Measurements from ENCODE around the gene ZMIZ1. TPM values are rescaled to one million over a fixed set of nuclear protein-coding genes. Genes with fewer than 3 reads are reported as not detected.
A peak's percentile ranks its signal among the peaks of the same experiment; 100 is the strongest.

ZMIZ1 gene
- total RNA-seq, 2 experiments from 2014 or later: 27.3 to 28.2 TPM

GRCh38 chr10:79065091-79065551 is 3.6 kb upstream of the ZMIZ1 start:
- Mint-ChIP-seq H3K27me3 (no peaks in the 10 kb centered on the region), H3K9me3 (no peaks in the 10 kb centered on the region), H3K4me1 (peaks cover 23% of the 10 kb centered on the region), H3K36me3 (no peaks in the 10 kb centered on the region), H3K27ac (peak overlapping the region; percentile 18), H3K4me3 (no peak overlapping the region)
- DNase-seq: no peak

DNA sequence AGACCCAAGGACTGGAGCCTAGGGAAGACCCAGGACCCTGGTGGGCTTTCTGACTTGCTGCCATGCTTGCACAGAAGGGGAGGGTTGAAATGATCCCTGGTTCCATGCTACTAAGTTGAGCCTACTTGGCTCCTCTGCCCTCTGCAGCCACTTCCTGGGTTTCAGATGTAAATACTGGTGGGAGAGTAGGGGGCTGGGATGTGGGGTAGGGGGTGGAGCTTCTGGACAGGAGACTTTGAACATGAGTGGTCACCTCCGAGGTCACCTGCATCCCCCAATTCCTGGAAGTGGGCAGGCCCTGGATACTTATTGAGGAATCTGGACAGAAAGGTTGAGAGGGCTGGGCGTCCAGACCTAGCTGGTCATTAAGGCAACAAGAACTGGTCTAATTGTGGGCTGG is 2.9 kb upstream of the ZMIZ1 start:
- H3K4me1 Mint-ChIP-seq: peaks cover 24% of the 10 kb centered on the region
- H3K4me3 Mint-ChIP-seq: no peak overlapping the region
- H3K36me3 Mint-ChIP-seq: no peaks in the 10 kb centered on the region
- H3K9me3 Mint-ChIP-seq: no peaks in the 10 kb centered on the region
- DNase-seq: no peak
- H3K27ac Mint-ChIP-seq: no peak overlapping the region
- H3K27me3 Mint-ChIP-seq: no peaks in the 10 kb centered on the region

DNA sequence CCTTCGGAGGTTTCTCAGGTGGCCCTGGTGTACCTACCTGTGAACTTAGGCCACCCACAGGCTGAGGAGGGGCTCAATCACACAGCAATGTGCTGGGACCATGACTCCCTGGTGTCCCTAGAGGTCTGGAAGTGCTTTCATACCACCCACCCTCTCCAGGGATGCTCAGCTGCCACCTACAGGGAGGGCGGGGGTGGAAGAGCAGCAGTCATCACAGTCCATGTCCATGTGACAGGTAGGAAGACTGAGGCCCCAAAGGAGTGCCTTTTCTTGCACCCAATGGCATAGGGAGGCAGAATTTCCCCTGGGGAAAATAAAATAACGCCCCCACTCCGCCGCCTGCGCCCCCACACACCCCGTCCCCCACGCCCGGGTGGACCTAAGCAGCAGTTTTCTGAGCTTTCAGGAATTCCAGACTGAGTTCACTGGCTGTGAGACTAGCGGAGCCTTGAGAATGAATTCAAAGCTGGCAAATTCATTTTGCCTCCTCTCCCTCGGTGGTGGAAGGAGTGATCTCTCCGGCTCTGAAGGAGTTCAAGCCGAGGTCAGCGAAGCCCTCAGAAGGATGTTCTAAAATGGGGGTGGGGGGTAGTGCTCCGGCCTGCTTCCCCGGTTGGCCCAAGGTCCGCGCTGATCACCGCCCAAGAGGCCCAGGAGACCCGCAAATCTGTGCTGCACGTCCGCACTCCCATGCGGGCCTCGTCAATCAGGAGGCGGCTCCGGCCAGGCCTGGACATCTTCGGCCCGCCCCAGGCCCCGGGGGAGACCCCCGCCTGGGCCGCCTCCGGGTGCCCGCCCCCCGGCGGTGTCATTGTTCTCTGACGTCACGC is 2.1 kb upstream of the ZMIZ1 start:
- Mint-ChIP-seq H3K27me3 (no peaks in the 10 kb centered on the region), H3K36me3 (no peaks in the 10 kb centered on the region), H3K27ac (no peak overlapping the region), H3K4me1 (peaks cover 29% of the 10 kb centered on the region), H3K4me3 (peak overlapping the region; percentile 10), H3K9me3 (no peaks in the 10 kb centered on the region)
- DNase-seq: no peak

DNA sequence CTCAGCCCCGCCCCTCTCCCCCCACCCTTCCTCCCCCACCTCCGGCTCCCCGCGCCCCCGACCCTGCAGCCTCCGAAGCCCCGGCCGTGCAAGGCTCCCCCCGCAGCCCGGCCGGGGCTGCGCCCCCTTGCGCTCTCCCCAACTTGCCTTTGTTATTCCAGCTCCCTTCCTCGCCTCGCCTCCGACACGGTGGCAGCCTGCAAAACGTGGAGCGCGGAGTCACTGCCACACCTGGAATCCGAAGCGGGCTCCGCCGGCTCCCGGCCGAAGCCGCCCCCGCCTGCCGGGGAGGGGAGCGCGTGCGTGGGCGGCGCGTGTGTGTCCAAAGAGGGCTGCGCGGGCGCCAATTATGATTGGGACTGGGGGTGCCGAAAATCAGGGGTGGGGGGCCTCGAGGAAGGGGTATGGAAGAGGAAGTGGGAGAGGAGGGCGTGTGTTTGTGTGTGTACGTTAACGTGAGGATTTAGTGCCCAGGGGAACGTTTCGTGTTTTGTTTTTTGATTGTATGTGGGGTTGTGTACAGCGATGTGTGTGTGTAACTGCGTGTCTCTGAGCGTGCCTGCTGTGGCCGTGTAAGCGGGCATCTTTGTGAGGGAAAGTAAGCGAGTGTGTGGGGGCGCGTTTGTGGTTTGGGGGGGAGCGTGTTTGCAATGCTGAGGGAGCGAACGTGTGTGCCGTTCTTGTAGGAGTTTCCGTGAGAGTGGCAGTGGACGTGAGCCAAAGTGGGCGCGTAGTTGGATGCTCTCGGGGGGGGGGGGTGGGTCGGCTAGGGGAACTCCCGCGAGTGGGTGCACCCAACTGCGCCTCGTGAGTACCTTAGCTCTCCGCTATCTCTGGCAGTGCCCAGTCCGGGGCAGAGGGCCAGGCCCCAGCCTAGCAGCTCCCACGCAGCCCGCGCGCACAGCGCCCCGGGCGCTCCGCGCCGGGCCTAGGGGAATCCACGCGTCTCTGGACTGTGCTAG is 1.2 kb upstream of the ZMIZ1 start:
- Mint-ChIP-seq H3K27me3 (no peaks in the 10 kb centered on the region), H3K4me3 (peak overlapping the region; percentile 86), H3K36me3 (no peaks in the 10 kb centered on the region), H3K4me1 (peaks cover 34% of the 10 kb centered on the region), H3K27ac (peak overlapping the region; percentile 55), H3K9me3 (no peaks in the 10 kb centered on the region)
- DNase-seq: peak; percentile 85

- peak overlapping the region; percentile 86 for H3K4me3 Mint-ChIP-seq
- H3K27me3 Mint-ChIP-seq: no peaks in the 10 kb centered on the region
- H3K4me1 Mint-ChIP-seq: peaks cover 34% of the 10 kb centered on the region
- H3K27ac Mint-ChIP-seq: peak overlapping the region; percentile 42
- H3K36me3 Mint-ChIP-seq: no peaks in the 10 kb centered on the region
- DNase-seq: peak; percentile 40
- no peaks in the 10 kb centered on the region for H3K9me3 Mint-ChIP-seq
Observed at GRCh38 chr10:79068203-79068561, 584 bp upstream of the ZMIZ1 start.

DNA sequence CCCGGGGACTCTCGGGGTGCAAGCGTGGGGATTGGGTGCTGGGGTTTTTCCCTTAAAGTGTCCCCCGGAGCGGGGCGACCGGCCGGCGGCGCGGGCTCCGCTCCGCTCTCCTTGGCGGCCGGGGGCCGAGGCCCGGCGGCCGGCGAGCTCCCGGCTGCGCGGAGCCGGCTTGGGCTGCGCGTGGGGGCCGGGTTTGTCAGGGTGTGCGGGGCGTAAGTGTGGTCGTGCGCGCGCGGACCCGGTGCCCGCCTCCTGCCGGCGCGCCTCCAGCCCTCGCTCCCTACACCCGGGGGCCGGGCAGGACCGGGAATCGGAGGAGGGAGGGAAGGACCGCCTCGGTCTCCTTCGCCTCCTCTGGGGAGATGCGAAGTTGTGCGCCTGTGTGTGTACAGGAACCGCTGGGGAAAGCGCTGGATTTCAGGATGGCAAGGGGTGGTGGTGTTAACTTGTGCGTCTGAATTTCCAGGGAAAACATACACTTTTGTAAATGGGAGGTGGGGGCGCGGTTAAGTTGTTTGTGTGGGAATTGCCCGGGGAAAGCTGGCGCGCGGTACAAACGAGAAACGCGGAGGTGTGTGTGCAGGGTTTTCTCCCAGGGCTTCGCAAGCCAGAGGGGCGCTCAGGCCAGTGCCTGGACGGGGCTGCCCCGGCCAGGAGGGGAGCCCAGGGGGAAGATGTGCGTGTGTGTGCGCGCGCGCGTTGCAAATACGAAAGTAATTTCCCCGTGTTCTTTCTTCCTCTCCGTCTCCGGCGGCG is 737 bp downstream of the ZMIZ1 start:
- Mint-ChIP-seq H3K27ac (peak overlapping the region; percentile 70), H3K4me3 (peak overlapping the region; percentile 85), H3K9me3 (no peaks in the 10 kb centered on the region), H3K4me1 (peaks cover 31% of the 10 kb centered on the region), H3K27me3 (no peaks in the 10 kb centered on the region), H3K36me3 (no peaks in the 10 kb centered on the region)
- DNase-seq: peak; percentile 53

GRCh38 chr10:79070081-79070605 is 1.4 kb downstream of the ZMIZ1 start:
- H3K9me3 Mint-ChIP-seq: no peaks in the 10 kb centered on the region
- H3K4me1 Mint-ChIP-seq: peaks cover 28% of the 10 kb centered on the region
- peak overlapping the region; percentile 85 for H3K4me3 Mint-ChIP-seq
- DNase-seq: no peak
- no peaks in the 10 kb centered on the region for H3K36me3 Mint-ChIP-seq
- no peaks in the 10 kb centered on the region for H3K27me3 Mint-ChIP-seq
- H3K27ac Mint-ChIP-seq: peak overlapping the region; percentile 70

- H3K27me3 Mint-ChIP-seq: no peaks in the 10 kb centered on the region
- peak overlapping the region; percentile 80 for H3K4me3 Mint-ChIP-seq
- H3K36me3 Mint-ChIP-seq: no peaks in the 10 kb centered on the region
- peak; percentile 28 for DNase-seq
- peaks cover 25% of the 10 kb centered on the region for H3K4me1 Mint-ChIP-seq
- H3K27ac Mint-ChIP-seq: no peak overlapping the region
- H3K9me3 Mint-ChIP-seq: no peaks in the 10 kb centered on the region
Observed at GRCh38 chr10:79070606-79071395, 2.0 kb downstream of the ZMIZ1 start.

DNA sequence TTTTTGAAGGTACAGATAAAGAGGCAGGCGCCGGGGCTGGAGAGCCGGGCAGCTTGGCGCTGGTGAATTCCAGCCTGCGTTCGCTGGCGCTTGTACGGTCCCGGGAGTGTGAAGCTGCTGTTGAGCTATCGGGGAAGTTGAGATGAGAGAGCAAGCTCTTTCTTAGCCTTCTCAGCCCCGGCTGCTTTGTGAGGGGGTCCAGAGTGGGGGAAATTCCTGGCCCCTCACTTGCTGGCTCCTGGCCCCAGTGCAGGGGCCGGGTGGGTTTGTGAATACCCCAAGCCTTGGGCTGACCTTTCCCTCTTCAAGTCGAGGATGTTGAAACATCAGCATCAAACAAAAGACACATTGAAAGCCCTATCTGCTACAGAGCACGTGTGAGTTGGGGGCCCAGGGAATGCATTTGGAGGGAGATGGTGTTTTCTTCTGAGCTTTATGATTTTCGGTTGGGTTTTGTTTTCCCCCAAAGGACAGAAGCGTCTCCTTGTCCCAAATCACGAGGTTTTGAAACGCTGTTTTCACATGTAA is 2.7 kb downstream of the ZMIZ1 start:
- H3K27me3 Mint-ChIP-seq: no peaks in the 10 kb centered on the region
- no peaks in the 10 kb centered on the region for H3K9me3 Mint-ChIP-seq
- peak overlapping the region; percentile 80 for H3K4me3 Mint-ChIP-seq
- H3K4me1 Mint-ChIP-seq: peaks cover 25% of the 10 kb centered on the region
- no peak for DNase-seq
- no peak overlapping the region for H3K27ac Mint-ChIP-seq
- no peaks in the 10 kb centered on the region for H3K36me3 Mint-ChIP-seq

DNA sequence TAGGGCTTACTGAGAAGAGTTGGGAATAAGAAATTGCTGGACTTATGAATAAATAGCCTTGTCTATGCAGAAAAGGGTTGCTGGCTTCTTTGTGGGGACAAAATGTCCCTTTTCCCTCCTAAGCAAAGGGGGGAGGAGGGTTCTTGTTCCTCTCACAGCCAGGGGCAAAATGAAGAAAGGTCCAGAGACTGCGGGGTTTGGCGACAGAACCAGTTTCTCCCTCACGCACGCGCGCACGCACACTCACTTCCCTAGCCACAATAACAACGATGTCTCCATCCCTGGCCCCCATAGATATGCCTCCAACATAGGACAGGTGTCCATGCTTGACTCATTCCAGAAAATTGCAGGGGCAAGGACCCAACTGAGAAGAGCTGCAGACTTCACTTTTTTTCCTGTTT is 3.3 kb downstream of the ZMIZ1 start:
- no peak overlapping the region for H3K4me3 Mint-ChIP-seq
- no peaks in the 10 kb centered on the region for H3K36me3 Mint-ChIP-seq
- no peaks in the 10 kb centered on the region for H3K9me3 Mint-ChIP-seq
- peaks cover 25% of the 10 kb centered on the region for H3K4me1 Mint-ChIP-seq
- H3K27me3 Mint-ChIP-seq: no peaks in the 10 kb centered on the region
- H3K27ac Mint-ChIP-seq: no peak overlapping the region
- no peak for DNase-seq

- H3K36me3 Mint-ChIP-seq: no peaks in the 10 kb centered on the region
- H3K27me3 Mint-ChIP-seq: no peaks in the 10 kb centered on the region
- peaks cover 22% of the 10 kb centered on the region for H3K4me1 Mint-ChIP-seq
- no peak overlapping the region for H3K27ac Mint-ChIP-seq
- H3K9me3 Mint-ChIP-seq: no peaks in the 10 kb centered on the region
- H3K4me3 Mint-ChIP-seq: no peak overlapping the region
- no peak for DNase-seq
Observed at GRCh38 chr10:79072994-79073645, 4.4 kb downstream of the ZMIZ1 start.

GRCh38 chr10:79073784-79074432 is 5.1 kb downstream of the ZMIZ1 start:
- DNase-seq: no peak
- Mint-ChIP-seq H3K36me3 (no peaks in the 10 kb centered on the region), H3K9me3 (no peaks in the 10 kb centered on the region), H3K4me3 (no peak overlapping the region), H3K27me3 (no peaks in the 10 kb centered on the region), H3K4me1 (peaks cover 22% of the 10 kb centered on the region), H3K27ac (no peak overlapping the region)

DNA sequence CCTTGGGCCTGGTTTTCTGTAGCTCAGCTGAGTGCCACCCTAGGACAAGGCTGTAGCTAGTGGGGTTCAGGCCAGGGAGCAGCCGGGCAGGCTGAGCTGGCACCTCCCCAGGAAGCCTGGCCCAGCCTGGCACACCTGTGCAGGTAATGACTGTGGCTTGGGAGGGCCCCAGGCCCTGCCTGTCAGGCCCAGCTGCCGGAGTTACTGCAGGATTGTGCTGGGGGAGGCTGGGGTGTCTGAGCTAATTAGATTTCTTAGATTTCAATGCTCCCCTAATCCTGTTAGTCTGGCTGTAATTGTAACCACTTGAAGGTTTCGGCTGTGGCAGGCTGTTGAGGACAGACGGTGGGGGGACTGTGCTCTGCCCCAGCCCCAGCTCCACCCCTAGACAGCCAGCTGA is 6.0 kb downstream of the ZMIZ1 start:
- no peaks in the 10 kb centered on the region for H3K27me3 Mint-ChIP-seq
- peaks cover 22% of the 10 kb centered on the region for H3K4me1 Mint-ChIP-seq
- no peak overlapping the region for H3K27ac Mint-ChIP-seq
- DNase-seq: no peak
- H3K4me3 Mint-ChIP-seq: no peak overlapping the region
- H3K36me3 Mint-ChIP-seq: no peaks in the 10 kb centered on the region
- H3K9me3 Mint-ChIP-seq: no peaks in the 10 kb centered on the region

Data from activated naive CD8-positive, alpha-beta T cell treated with anti-CD3 and anti-CD28 coated beads for 36 hours (primary cell).